HG03571 (cell line): ENCODE results near the gene CLP1.
"Not testable (repeated sequence)": the region's sequence is repeated elsewhere in the genome, so short reads cannot be mapped to it uniquely, and the experiment has no call there.

Source experiments
- ATAC-seq: cut with Tn5 transposase; IDR thresholded peaks from one replicate; pipeline ENCODE4 v1.9.1; 2021; ENCODE audit not compliant: unreplicated experiment

CLP1 gene

GRCh38 chr11:57659669-57660068 is 2.1 kb downstream of the CLP1 start:
- no peak for ATAC-seq

GRCh38 chr11:57662893-57663292 is 5.3 kb downstream of the CLP1 start:
- no peak for ATAC-seq

GRCh38 chr11:57663975-57664374 is 6.4 kb downstream of the CLP1 start:
- ATAC-seq = no peak

GRCh38 chr11:57667117-57667735 is 9.7 kb downstream of the CLP1 start:
- peak; percentile 56 for ATAC-seq

- peak; percentile 89 for ATAC-seq
These were observed 10.3 kb downstream of the CLP1 start, which contains the start of gene ZDHHC5 for GRCh38 chr11:57667736-57668433. ZDHHC5 (plus strand) TSS chr11:57668114; CDS start chr11:57673091, 4,977 bp downstream.

GRCh38 chr11:57668434-57668782 is 10.8 kb downstream of the CLP1 start:
- peak; percentile 11 for ATAC-seq

- ATAC-seq = no peak
These were observed 16.7 kb downstream of the CLP1 start for GRCh38 chr11:57674251-57674650.

DNA sequence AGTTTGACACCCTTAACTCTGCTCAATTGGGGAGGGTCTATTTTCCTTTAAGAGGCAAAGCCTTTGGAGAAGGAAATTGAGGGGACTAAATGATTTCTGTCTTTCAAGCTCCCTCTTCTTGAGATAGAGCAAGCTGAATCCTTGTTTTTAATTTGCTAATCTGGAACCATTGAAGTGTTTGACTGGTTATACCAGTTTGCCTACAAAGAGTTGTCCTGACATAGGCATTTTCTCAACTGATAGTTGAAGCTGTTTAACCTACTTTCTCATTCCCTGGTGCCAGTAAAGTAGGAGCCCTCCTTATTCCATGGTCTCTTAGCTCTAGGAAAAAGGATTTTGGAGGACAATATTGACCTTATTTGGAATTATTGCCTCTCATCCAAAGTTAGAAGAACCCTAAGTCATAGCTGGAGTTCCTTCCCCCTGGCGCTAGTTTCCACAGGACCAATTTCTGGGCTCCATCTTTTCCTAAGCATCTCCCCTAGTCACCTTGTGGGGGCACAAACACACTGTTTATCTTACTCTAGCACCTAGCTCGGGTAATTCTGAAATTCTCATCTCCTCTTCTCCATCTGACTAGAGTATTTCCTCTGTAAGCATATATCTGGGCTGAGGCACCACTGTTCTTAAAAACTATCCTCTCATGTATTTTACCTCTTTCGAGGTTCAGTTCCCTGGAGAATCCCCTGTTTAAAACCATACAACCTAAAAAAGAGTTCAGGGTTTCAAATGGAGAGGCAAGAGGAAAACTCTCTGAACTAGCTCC is 17.8 kb downstream of the CLP1 start:
- no peak for ATAC-seq

- no peak for ATAC-seq
These were observed 21.8 kb downstream of the CLP1 start for GRCh38 chr11:57679396-57679795.

DNA sequence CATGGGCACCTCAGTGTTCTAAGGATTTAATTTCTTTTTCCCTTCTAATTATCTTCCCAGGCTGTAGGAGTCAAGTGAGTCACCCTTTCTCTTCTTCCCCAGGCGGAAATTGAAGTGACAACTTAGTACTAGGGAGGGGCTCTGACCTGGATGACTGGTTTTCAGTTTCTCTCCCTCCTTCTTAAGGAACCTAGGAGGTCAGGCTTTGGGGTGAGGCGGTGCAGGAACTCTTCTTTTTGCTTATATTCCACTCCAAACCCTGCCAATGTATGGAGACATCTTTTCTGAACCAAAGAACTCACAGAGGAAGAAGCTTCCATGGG is 23.0 kb downstream of the CLP1 start:
- no peak for ATAC-seq

DNA sequence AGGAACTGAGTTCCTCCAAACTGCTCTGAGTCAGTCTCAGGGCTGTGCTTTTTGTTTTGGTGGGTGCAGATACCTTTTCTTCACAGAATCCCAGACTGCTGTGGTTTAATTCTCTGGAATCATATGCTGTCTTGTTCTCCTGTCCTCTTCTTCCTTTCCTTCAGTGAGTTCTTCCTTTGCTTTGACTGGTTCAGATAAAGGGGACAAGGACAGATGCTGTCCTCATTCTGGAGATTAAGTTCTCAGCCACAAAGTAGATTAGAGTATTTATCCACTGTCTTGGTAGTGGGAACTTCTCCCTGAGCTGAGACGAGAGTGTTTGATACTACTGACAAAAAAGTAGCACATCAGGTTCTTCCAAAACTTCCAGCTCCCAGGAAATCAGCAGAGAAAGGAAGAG is 23.6 kb downstream of the CLP1 start:
- no peak for ATAC-seq

GRCh38 chr11:57690474-57690873 is 32.9 kb downstream of the CLP1 start:
- ATAC-seq = not testable (repeated sequence)

- no peak for ATAC-seq
These were observed 41.3 kb downstream of the CLP1 start for GRCh38 chr11:57698843-57699365.

GRCh38 chr11:57699813-57700212 is 42.3 kb downstream of the CLP1 start:
- no peak for ATAC-seq

DNA sequence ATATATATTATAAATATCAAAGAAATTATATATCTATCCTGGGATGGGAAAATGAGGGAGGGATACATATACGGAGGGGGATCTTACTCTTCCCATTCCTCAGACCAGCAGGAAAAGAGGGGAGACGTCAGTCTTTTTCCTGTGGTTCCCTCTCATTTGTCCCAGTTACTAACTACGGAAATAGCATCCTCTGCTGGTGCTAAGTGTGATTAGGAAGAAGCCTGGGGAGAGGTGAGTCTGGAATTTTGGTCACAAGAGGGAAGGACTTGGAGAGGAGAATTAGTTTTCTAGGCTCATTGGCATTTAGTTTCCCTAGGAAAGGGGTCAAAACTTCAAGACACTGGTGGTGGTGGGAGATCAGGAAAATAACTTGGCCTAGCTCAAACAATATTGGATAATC is 42.9 kb downstream of the CLP1 start:
- ATAC-seq = no peak

GRCh38 chr11:57703341-57703740 is 45.8 kb downstream of the CLP1 start:
- no peak for ATAC-seq

DNA sequence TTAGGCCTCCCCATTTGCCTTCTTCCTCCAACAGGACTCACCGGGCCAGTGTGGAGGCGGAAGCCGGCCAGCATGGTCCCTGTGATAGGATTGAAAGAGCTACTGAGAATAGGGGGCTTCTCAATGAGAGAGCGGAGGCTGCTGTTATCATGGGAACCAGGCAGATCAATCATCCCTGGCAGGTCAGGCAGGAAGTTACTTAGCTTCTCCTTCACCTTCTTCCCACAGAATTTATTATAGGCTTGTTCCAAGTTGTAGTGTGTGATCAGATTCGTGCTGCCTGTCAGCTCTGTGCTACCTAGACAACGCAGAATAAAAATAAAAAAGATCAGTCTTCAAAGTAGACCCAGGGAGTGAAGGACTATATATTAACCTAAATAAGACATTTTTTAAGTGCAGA is 47.4 kb downstream of the CLP1 start:
- ATAC-seq = no peak

GRCh38 chr11:57705432-57705831 is 47.9 kb downstream of the CLP1 start:
- ATAC-seq = not testable (repeated sequence)

GRCh38 chr11:57709802-57710367 is 52.3 kb downstream of the CLP1 start:
- ATAC-seq = no peak
